Measurements from ENCODE around the gene CBARP. TPM values are rescaled to one million over a fixed set of nuclear protein-coding genes. Genes with fewer than 3 reads are reported as not detected.

CBARP gene
- total and polyA plus RNA-seq, 2 of the 13 experiments (the other 11 are each of a cell fraction or from before 2014, with no cell fraction given), result 1.2 to 1.4 TPM

GRCh38 chr19:1253514-1254080, 15.8 kb upstream of the CBARP start (continued):
- TF ChIP-seq, protein P1, sequence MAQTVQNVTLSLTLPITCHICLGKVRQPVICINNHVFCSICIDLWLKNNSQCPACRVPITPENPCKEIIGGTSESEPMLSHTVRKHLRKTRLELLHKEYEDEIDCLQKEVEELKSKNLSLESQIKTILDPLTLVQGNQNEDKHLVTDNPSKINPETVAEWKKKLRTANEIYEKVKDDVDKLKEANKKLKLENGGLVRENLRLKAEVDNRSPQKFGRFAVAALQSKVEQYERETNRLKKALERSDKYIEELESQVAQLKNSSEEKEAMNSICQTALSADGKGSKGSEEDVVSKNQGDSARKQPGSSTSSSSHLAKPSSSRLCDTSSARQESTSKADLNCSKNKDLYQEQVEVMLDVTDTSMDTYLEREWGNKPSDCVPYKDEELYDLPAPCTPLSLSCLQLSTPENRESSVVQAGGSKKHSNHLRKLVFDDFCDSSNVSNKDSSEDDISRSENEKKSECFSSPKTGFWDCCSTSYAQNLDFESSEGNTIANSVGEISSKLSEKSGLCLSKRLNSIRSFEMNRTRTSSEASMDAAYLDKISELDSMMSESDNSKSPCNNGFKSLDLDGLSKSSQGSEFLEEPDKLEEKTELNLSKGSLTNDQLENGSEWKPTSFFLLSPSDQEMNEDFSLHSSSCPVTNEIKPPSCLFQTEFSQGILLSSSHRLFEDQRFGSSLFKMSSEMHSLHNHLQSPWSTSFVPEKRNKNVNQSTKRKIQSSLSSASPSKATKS (CRISPR knock-in tag; IDR thresholded peaks at IDR 0.05), result no peak
- no peak for TF ChIP-seq KDM1A (CRISPR knock-in tag; IDR thresholded peaks at IDR 0.05)
- TF ChIP-seq TBL1XR1 (IDR thresholded peaks at IDR 0.05; ENCODE audit: borderline replicate concordance, low read length, partially characterized antibody), result peak; percentile 21
- no peak for TF ChIP-seq ZSCAN5A (CRISPR knock-in tag; IDR thresholded peaks at IDR 0.05; ENCODE audit: borderline replicate concordance)
- TF ChIP-seq, protein P2, sequence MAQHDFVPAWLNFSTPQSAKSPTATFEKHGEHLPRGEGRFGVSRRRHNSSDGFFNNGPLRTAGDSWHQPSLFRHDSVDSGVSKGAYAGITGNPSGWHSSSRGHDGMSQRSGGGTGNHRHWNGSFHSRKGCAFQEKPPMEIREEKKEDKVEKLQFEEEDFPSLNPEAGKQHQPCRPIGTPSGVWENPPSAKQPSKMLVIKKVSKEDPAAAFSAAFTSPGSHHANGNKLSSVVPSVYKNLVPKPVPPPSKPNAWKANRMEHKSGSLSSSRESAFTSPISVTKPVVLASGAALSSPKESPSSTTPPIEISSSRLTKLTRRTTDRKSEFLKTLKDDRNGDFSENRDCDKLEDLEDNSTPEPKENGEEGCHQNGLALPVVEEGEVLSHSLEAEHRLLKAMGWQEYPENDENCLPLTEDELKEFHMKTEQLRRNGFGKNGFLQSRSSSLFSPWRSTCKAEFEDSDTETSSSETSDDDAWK (CRISPR knock-in tag; IDR thresholded peaks at IDR 0.05), result no peak
- TF ChIP-seq MTF2 (CRISPR knock-in tag; IDR thresholded peaks at IDR 0.05; ENCODE audit: borderline replicate concordance), result no peak
- TF ChIP-seq ZNF274 (CRISPR knock-in tag; IDR thresholded peaks at IDR 0.05), result no peak
- TF ChIP-seq, protein P3, sequence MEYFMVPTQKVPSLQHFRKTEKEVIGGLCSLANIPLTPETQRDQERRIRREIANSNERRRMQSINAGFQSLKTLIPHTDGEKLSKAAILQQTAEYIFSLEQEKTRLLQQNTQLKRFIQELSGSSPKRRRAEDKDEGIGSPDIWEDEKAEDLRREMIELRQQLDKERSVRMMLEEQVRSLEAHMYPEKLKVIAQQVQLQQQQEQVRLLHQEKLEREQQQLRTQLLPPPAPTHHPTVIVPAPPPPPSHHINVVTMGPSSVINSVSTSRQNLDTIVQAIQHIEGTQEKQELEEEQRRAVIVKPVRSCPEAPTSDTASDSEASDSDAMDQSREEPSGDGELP (IDR thresholded peaks at IDR 0.05; ENCODE audit: borderline replicate concordance, low read depth), result 0 out of 2 replicates have a peak, but pooled peaks have one; percentile 20
- TF ChIP-seq CCAR2 (optimal IDR thresholded peaks at IDR 0.05; ENCODE audit: low read depth, low read length), result no peak
- TF ChIP-seq ETS1 (CRISPR knock-in tag; IDR thresholded peaks at IDR 0.05), result no peak
- TF ChIP-seq RCOR2 (CRISPR knock-in tag; IDR thresholded peaks at IDR 0.05), result no peak
- no peak for TF ChIP-seq ZNF138 (CRISPR knock-in tag; IDR thresholded peaks at IDR 0.05; ENCODE audit: low read depth)
- 0 out of 2 replicates have a peak, but pooled peaks have one; percentile 15 for TF ChIP-seq HNF1A (IDR thresholded peaks at IDR 0.05; ENCODE audit: low read depth)
- no peak; the same call in 1 of the 2 replicates for TF ChIP-seq HNF1A (CRISPR knock-in tag; IDR thresholded peaks at IDR 0.05; ENCODE audit: borderline replicate concordance)
- peak; percentile 91 for TF ChIP-seq HIVEP1 (CRISPR knock-in tag; IDR thresholded peaks at IDR 0.05)
- no peak for TF ChIP-seq ZFP37 (CRISPR knock-in tag; IDR thresholded peaks at IDR 0.05; ENCODE audit: borderline replicate concordance)
- peak; percentile 76 for TF ChIP-seq TBX2 (CRISPR knock-in tag; IDR thresholded peaks at IDR 0.05; ENCODE audit: borderline replicate concordance)
- no peak for TF ChIP-seq ZNF296 (CRISPR knock-in tag; conservative IDR thresholded peaks at IDR 0.05)
- no peak for TF ChIP-seq PHB2 (IDR thresholded peaks at IDR 0.05; ENCODE audit: partially characterized antibody)
